ENCODE results near the gene SNRNP200.
A peak's percentile ranks its signal among the peaks of the same experiment; 100 is the strongest.

The SNRNP200 gene

GRCh38 chr2:96325884-96326255, 20.5 kb upstream of the SNRNP200 start (continued):
- TF ChIP-seq ZNF558 (tag by site-specific recombination; IDR thresholded peaks at IDR 0.05) (no peak), GFI1B (tag by site-specific recombination; IDR thresholded peaks at IDR 0.05) (no peak), ZNF423 (tag by site-specific recombination; IDR thresholded peaks at IDR 0.05) (no peak), ZNF561 (tag by site-specific recombination; IDR thresholded peaks at IDR 0.05; ENCODE audit: borderline replicate concordance) (no peak)

- 0 out of 2 replicates have a peak, but pooled peaks cover 4% of the 10 kb centered on the region for H3K4me1 ChIP-seq (ENCODE audit: control insufficient read depth, insufficient read depth, low read length)
- H3K36me3 ChIP-seq (ENCODE audit: control insufficient read depth in 2 of 2, insufficient read depth in 1 of 2, low read length in 2 of 2): peaks cover 0 to 21% of the 10 kb centered on the region in 2 experiments; a peak in 1 of 3 replicates
- H3K27ac ChIP-seq (ENCODE audit: extremely low read depth, low read depth, low read length): no peak within 1 kb of the TSS
- H3K9me3 ChIP-seq (ENCODE audit: control insufficient read depth, insufficient read depth, low read depth, low read length): no peaks in the 10 kb centered on the region
- ChIA-PET POLR2A (no interaction called here), CTCF (no interaction called here)
- H3K4me3 ChIP-seq (ENCODE audit: low read depth, low read length): peak within 1 kb of the TSS; percentile 36
- no peak for TF ChIP-seq ZNF324 (tag by site-specific recombination; IDR thresholded peaks at IDR 0.05)
- TF ChIP-seq ZNF37A (tag by site-specific recombination; IDR thresholded peaks at IDR 0.05): no peak
- TF ChIP-seq ZNF184 (tag by site-specific recombination; IDR thresholded peaks at IDR 0.05): no peak
- TF ChIP-seq ZNF140 (tag by site-specific recombination; IDR thresholded peaks at IDR 0.05): no peak
- TF ChIP-seq ZNF366 (tag by site-specific recombination; conservative IDR thresholded peaks at IDR 0.05): no peak
- TF ChIP-seq ZNF501 (tag by site-specific recombination; IDR thresholded peaks at IDR 0.05): no peak
- no peak for TF ChIP-seq ZSCAN4 (tag by site-specific recombination; IDR thresholded peaks at IDR 0.05)
- TF ChIP-seq ZNF132 (tag by site-specific recombination; IDR thresholded peaks at IDR 0.05; ENCODE audit: borderline replicate concordance): no peak
- no peak for TF ChIP-seq ZNF596 (tag by site-specific recombination; IDR thresholded peaks at IDR 0.05)
- TF ChIP-seq ZNF112 (tag by site-specific recombination; IDR thresholded peaks at IDR 0.05): no peak
- TF ChIP-seq ZNF792 (tag by site-specific recombination; IDR thresholded peaks at IDR 0.05): no peak
- no peak for TF ChIP-seq ZNF146 (tag by site-specific recombination; IDR thresholded peaks at IDR 0.05)
- no peak for TF ChIP-seq PRDM2 (tag by site-specific recombination; IDR thresholded peaks at IDR 0.05; ENCODE audit: borderline replicate concordance)
- no peak for TF ChIP-seq ZBTB11 (tag by site-specific recombination; conservative IDR thresholded peaks at IDR 0.05; ENCODE audit: low read depth)
- no peak for TF ChIP-seq ZNF571 (tag by site-specific recombination; IDR thresholded peaks at IDR 0.05)
- no peak for TF ChIP-seq ZBTB20 (tag by site-specific recombination; IDR thresholded peaks at IDR 0.05)
- no peak for TF ChIP-seq ZNF664 (tag by site-specific recombination; IDR thresholded peaks at IDR 0.05)
- no peak for TF ChIP-seq ZNF221 (tag by site-specific recombination; IDR thresholded peaks at IDR 0.05; ENCODE audit: borderline replicate concordance)
- no peak for TF ChIP-seq ZNF433 (tag by site-specific recombination; IDR thresholded peaks at IDR 0.05; ENCODE audit: low read depth)
These were observed 19.9 kb upstream of the SNRNP200 start, which contains the start of gene ITPRIPL1 for GRCh38 chr2:96325041-96325883. ITPRIPL1 (plus strand) TSS chr2:96325317; CDS start chr2:96325840, 523 bp downstream.
